H1 (cell line): ENCODE results near the gene DDX51. TPM values are rescaled to one million over a fixed set of nuclear protein-coding genes. Genes with fewer than 3 reads are reported as not detected.

Experiments used
- SIX5 ChIP-seq: IDR thresholded peaks from 2 replicates; pipeline ENCODE4 v1.6.1; 2011; ENCODE audit warnings: mild to moderate bottlenecking, low read depth, low read length
- TAF7 ChIP-seq: optimal IDR thresholded peaks from 2 replicates; pipeline ENCODE3; 2011; ENCODE audit warnings: low read depth, mild to moderate bottlenecking, inconsistent platforms, low read length, moderate library complexity, borderline replicate concordance
- polyA plus RNA-seq, 7 experiments: library from polyadenylated mRNA; depleted of rRNA in 3 of 7; stranded (reverse) in 5 of 7; unstranded in 2 of 7; fragments of >200 nt in 5 of 7; fragments of 200-250 nt in 2 of 7; gene quantifications; 1 replicate in 5 of 7; 2 replicates in 1 of 7; 4 replicates in 1 of 7; pipeline versions ENCODE4 v1.2.1 to v1.2.3, GENCODE V29; 2011 to 2013; ENCODE audit warnings: missing spikeins in 2 of 7, mixed read lengths in 2 of 7
- total RNA-seq: library from RNA; stranded (reverse); fragmentation: NEBNext Ultra II Directional; extraction: Animal tissue kit (Norgen Biotek cat#: 25700); gene quantifications from 2 replicates; pipeline ENCODE4 v1.2.1, GENCODE V29; 2021
- TF ChIP-seq, protein P1 (sequence below): IDR thresholded peaks from 2 replicates; pipeline ENCODE4 v1.6.1; 2012; ENCODE audit warnings: low read length, inconsistent platforms
- TF ChIP-seq, protein P2 (sequence below), 3 experiments: IDR thresholded peaks; 1 replicate in 2 of 3; 2 replicates in 1 of 3; pipeline versions ENCODE4 v1.5.1 to v1.6.1; 2011; ENCODE audit warnings: low read length in 3 of 3, mild to moderate bottlenecking in 3 of 3, inconsistent platforms in 2 of 3, low read depth in 1 of 3, moderate library complexity in 1 of 3; ENCODE audit not compliant: insufficient read depth in 1 of 3; ENCODE audit errors: control extremely low read depth in 1 of 3

Gene DDX51
- total and polyA plus RNA-seq, 2 of the 8 experiments (the other 6 are each of a cell fraction or from before 2014, with no cell fraction given) = 11.2 to 24.4 TPM

DNA sequence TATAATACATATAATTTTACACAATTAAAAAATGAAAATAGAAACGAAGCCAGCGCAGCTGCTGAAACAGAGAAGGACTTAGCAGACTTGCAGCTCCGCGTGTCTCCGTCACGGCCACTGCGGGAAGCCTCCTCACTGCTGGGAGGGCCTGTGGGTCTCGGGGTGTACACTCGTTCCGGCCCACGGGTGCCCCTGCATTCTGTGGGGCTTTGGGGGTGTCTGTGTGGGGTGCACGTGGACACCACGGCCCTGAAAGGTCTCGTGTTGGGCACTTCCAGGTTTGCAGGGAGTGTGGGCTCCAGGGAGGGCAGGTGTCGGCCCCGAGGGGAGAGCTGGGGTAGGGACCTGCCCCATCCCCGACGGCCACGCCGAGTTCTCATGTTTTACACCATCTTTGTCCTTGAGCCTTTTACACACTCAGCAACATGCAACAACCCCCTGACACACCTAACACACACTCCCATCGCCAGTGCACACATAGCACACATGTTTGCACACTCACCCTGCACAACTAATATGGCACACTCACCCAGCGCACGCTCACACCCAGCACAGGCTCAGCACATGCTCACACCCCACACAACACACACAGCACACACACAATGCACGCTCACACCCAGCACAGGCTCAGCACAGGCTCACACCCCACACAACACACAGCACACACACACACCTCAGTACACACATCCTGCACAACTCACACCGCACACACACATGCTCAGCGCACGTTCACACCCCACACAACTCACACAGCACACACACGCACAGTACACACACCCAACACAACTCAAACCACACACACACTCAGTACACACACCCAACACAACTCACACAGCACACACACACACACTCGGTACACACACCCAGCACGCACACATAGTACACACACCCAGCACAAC, 36.8 kb upstream of the DDX51 start (continued):
- TF ChIP-seq, protein P1, sequence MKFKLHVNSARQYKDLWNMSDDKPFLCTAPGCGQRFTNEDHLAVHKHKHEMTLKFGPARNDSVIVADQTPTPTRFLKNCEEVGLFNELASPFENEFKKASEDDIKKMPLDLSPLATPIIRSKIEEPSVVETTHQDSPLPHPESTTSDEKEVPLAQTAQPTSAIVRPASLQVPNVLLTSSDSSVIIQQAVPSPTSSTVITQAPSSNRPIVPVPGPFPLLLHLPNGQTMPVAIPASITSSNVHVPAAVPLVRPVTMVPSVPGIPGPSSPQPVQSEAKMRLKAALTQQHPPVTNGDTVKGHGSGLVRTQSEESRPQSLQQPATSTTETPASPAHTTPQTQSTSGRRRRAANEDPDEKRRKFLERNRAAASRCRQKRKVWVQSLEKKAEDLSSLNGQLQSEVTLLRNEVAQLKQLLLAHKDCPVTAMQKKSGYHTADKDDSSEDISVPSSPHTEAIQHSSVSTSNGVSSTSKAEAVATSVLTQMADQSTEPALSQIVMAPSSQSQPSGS = no peak
- TF ChIP-seq SIX5 (no peak), TAF7 (no peak)
- TF ChIP-seq, protein P2, sequence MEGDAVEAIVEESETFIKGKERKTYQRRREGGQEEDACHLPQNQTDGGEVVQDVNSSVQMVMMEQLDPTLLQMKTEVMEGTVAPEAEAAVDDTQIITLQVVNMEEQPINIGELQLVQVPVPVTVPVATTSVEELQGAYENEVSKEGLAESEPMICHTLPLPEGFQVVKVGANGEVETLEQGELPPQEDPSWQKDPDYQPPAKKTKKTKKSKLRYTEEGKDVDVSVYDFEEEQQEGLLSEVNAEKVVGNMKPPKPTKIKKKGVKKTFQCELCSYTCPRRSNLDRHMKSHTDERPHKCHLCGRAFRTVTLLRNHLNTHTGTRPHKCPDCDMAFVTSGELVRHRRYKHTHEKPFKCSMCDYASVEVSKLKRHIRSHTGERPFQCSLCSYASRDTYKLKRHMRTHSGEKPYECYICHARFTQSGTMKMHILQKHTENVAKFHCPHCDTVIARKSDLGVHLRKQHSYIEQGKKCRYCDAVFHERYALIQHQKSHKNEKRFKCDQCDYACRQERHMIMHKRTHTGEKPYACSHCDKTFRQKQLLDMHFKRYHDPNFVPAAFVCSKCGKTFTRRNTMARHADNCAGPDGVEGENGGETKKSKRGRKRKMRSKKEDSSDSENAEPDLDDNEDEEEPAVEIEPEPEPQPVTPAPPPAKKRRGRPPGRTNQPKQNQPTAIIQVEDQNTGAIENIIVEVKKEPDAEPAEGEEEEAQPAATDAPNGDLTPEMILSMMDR (IDR thresholded peaks at IDR 0.05; ENCODE audit: control extremely low read depth in 1 of 3, insufficient read depth in 1 of 3, low read depth in 1 of 3, low read length in 3 of 3) = no peak
